GM12874 (cell line): ENCODE results near the gene ENTPD1.

Experiments
- TF ChIP-seq, protein P1 (sequence below): IDR thresholded peaks from 2 replicates; pipeline ENCODE4 v1.5.1; 2011; ENCODE audit warnings: low read depth, mild to moderate bottlenecking, control low read depth, low read length, moderate library complexity; ENCODE audit not compliant: insufficient read depth

Gene ENTPD1

GRCh38 chr10:95748349-95748748 is 7.6 kb upstream of the ENTPD1 start:
- TF ChIP-seq, protein P1, sequence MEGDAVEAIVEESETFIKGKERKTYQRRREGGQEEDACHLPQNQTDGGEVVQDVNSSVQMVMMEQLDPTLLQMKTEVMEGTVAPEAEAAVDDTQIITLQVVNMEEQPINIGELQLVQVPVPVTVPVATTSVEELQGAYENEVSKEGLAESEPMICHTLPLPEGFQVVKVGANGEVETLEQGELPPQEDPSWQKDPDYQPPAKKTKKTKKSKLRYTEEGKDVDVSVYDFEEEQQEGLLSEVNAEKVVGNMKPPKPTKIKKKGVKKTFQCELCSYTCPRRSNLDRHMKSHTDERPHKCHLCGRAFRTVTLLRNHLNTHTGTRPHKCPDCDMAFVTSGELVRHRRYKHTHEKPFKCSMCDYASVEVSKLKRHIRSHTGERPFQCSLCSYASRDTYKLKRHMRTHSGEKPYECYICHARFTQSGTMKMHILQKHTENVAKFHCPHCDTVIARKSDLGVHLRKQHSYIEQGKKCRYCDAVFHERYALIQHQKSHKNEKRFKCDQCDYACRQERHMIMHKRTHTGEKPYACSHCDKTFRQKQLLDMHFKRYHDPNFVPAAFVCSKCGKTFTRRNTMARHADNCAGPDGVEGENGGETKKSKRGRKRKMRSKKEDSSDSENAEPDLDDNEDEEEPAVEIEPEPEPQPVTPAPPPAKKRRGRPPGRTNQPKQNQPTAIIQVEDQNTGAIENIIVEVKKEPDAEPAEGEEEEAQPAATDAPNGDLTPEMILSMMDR: no peak

- TF ChIP-seq, protein P1: no peak
Measured at GRCh38 chr10:95755511-95756004, 405 bp upstream of the ENTPD1 start.

GRCh38 chr10:95756809-95757684 is 1.1 kb downstream of the ENTPD1 start:
- TF ChIP-seq, protein P1: no peak

DNA sequence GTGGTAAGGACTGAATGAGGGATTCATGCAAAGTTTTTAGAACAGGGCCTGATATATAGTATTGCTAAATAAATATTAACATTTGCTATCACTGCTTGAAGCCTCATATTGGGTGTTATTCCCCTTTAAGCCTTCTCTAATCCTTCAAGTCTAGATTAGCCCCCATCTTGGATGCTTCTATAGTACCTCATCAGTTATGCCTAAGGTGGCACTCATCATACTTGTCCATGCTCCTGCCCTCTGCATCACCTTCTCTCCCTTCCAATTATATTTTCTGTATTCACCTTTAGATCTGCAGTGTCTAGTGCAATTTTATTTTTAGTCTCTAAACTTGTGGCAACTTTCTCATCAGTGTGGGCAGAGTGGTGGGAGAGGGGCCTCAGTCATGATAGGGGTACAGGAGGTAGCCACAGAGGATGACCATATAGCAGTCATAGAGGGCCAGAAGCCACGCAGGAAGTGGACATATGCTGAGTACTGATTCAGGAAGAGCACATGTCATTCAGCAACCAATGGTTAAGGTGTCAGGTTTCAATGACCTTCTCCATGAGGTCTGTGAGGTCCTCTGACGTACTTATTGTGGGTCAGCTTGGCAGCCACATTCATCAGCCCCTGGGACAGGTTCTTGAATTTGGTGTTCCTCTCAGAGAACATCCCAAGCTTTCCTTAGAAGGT is 2.5 kb downstream of the ENTPD1 start:
- TF ChIP-seq, protein P1: no peak

DNA sequence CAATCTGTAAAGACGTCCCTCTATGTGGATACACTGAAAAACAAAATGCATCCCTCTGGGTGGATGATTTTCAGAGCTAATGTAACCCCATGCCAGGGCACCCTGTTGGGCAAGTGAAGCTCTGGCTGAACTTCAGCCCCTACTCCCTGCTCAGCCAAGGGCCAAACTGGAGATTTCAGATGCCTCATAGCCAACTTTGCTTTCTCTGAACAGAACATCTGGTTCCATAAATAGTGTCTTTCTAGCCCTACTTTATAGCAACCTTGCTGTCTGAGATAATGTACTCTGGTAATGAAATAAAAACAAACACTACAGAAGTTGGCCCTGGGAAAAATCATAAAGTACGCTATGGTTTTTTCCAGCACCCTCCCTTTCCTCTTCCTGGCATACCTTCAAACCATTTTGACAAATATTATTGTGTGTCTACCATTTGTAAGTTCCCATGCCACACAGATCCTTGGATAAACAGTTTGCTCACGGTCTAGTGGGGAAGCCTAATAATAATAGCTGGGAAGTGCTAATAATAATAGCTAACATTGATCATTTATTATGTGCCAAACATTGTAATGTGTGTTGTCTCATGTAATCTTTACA is 3.4 kb downstream of the ENTPD1 start:
- TF ChIP-seq, protein P1: no peak

DNA sequence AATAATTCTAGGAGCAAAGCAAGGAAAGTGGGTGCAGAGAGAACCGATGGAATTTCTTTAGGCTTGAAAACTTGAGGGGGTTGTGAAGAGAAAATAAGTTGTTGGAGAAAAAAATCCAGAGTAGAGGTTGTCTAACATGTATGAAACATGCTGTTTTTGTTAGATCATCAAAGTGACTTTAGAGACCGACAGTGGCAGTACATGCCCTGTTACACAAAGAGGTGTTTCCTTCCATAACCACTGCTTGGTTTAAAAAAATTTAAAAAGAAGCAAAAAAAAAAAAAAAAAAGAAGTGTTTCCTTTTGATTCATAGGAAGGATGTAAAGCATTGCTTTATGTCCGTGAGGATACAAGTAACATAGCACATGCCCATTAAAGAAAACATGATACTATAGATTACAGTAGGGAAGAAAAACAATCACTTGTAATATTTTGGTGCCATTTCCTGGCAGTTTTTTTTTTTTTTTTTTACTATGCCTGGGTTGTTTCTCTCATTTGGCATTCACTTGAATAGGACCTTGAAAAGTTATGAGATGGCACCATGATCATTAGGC is 6.1 kb downstream of the ENTPD1 start:
- TF ChIP-seq, protein P1: no peak
